ENCODE measurements around the gene CYP4F3.

Gene CYP4F3

DNA sequence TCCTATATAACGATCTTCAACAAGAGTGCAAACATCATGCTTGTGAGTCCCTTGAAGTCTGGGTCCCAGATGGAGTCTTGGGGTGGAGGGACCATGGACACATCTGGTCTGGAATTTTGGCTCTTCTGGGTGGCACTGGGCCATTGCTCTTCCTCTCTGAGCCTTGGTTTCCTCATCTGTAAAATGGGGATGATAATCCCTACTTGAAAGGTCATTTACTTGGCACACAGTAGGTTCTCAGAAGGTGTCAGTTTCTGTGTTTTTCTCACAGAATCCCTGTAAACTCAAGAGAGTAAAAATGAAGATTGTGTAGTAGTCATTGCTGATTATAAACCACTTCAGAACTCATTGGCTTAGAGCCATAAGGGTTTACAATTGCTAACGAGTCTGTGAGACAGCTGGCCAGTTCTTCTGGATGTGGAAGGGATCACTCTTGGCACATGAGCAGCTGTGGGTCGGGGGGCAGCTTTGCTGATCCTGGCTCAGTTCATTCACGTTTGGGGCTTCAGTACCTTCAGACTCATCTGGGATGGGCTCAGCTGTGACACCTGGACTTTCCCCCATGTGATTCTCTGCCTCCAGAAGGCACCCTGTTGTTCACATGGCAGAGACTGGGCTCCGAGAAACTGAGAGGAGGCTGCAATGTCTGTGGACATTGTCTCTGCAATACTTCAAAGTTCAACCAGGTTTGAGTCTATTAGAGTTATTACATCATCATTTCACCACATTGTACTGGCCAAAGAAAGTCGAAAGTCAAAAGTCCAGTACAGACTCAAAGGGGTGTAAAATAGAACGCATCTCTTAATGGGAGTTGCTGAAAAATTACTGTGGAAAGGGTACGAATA is 40.0 kb downstream of the CYP4F3 start:
- no peaks in the 10 kb centered on the region for H3K36me3 ChIP-seq (ENCODE audit: insufficient read depth, low read length)
- TF ChIP-seq POLR2AphosphoS5 (IDR thresholded peaks at IDR 0.05; ENCODE audit: borderline replicate concordance, low read depth, low read length), result no peak
- no peak for TF ChIP-seq EZH2 (IDR thresholded peaks at IDR 0.05)
- TF ChIP-seq FOXP2 (optimal IDR thresholded peaks at IDR 0.05; ENCODE audit: control extremely low read depth, extremely low read length, insufficient read depth), result no peak
- no peak for DNase-seq (ENCODE audit: low read depth, low spot score)
- H3K9me3 ChIP-seq (ENCODE audit: low read depth, low read length), result no peaks in the 10 kb centered on the region
- no peak overlapping the region for H3K9ac ChIP-seq (ENCODE audit: insufficient read length)
- no peak overlapping the region for H3K4me3 ChIP-seq
- H3K27ac ChIP-seq, result no peak overlapping the region

GRCh38 chr19:15683411-15683810 is 42.7 kb downstream of the CYP4F3 start:
- Histone ChIP-seq H3K36me3 (ENCODE audit: insufficient read depth, low read length) (no peaks in the 10 kb centered on the region), H3K9me3 (ENCODE audit: low read depth, low read length) (no peaks in the 10 kb centered on the region), H3K4me3 (no peak overlapping the region), H3K27ac (no peak overlapping the region), H3K9ac (ENCODE audit: insufficient read length) (no peak overlapping the region)
- TF ChIP-seq EZH2 (IDR thresholded peaks at IDR 0.05), result no peak
- TF ChIP-seq POLR2AphosphoS5 (IDR thresholded peaks at IDR 0.05; ENCODE audit: borderline replicate concordance, low read depth, low read length), result no peak
- no peak for TF ChIP-seq FOXP2 (optimal IDR thresholded peaks at IDR 0.05; ENCODE audit: control extremely low read depth, extremely low read length, insufficient read depth)
- DNase-seq (ENCODE audit: low read depth, low spot score), result no peak

DNA sequence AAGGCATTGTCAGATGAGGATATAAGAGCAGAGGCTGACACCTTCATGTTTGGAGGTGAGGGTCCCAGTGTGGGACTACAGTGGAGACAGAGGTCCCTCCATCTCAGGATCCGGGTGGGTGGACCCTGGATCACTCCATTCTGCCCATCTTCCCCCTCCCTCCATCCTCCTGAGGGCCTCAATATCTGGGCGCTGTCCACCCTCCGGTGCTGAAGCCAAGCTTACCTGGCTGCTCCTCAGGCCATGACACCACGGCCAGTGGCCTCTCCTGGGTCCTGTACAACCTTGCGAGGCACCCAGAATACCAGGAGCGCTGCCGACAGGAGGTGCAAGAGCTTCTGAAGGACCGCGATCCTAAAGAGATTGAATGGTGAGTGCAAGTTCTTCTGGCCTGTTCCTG is 44.1 kb downstream of the CYP4F3 start:
- H3K9ac ChIP-seq (ENCODE audit: insufficient read length), result no peak overlapping the region
- no peak overlapping the region for H3K4me3 ChIP-seq
- DNase-seq (ENCODE audit: low read depth, low spot score), result no peak
- TF ChIP-seq FOXP2 (optimal IDR thresholded peaks at IDR 0.05; ENCODE audit: control extremely low read depth, extremely low read length, insufficient read depth), result no peak
- no peak for TF ChIP-seq POLR2AphosphoS5 (IDR thresholded peaks at IDR 0.05; ENCODE audit: borderline replicate concordance, low read depth, low read length)
- no peak for TF ChIP-seq EZH2 (IDR thresholded peaks at IDR 0.05)
- H3K27ac ChIP-seq, result no peak overlapping the region
- no peaks in the 10 kb centered on the region for H3K9me3 ChIP-seq (ENCODE audit: low read depth, low read length)
- no peaks in the 10 kb centered on the region for H3K36me3 ChIP-seq (ENCODE audit: insufficient read depth, low read length)

DNA sequence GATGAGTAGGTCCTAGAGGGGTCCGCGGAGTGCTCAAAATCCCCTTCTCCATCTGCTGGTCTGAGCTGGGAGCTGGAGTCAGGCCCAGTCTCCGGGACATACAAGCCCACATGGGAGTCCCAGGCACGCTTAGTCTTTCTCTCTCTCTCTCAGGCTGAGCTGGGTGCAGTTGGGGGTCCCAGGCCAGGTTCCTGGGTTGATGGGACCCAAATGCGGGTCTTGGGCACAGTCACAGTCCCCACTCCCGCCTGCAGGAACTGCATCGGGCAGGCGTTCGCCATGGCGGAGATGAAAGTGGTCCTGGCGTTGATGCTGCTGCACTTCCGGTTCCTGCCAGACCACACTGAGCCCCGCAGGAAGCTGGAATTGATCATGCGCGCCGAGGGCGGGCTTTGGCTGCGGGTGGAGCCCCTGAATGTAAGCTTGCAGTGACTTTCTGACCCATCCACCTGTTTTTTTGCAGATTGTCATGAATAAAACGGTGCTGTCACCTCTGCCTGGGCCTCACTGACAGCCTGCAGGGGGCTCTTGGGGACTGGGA is 56.0 kb downstream of the CYP4F3 start:
- no peaks in the 10 kb centered on the region for H3K9me3 ChIP-seq (ENCODE audit: low read depth, low read length)
- no peaks in the 10 kb centered on the region for H3K36me3 ChIP-seq (ENCODE audit: insufficient read depth, low read length)
- no peak overlapping the region for H3K27ac ChIP-seq
- DNase-seq (ENCODE audit: low read depth, low spot score), result no peak
- H3K4me3 ChIP-seq, result no peak overlapping the region
- TF ChIP-seq POLR2AphosphoS5 (IDR thresholded peaks at IDR 0.05; ENCODE audit: borderline replicate concordance, low read depth, low read length) (no peak), FOXP2 (optimal IDR thresholded peaks at IDR 0.05; ENCODE audit: control extremely low read depth, extremely low read length, insufficient read depth) (no peak), EZH2 (IDR thresholded peaks at IDR 0.05) (no peak)
- no peak overlapping the region for H3K9ac ChIP-seq (ENCODE audit: insufficient read length)

GRCh38 chr19:15701757-15702533 is 61.2 kb downstream of the CYP4F3 start:
- Histone ChIP-seq H3K27ac (no peak overlapping the region), H3K9me3 (ENCODE audit: low read depth, low read length) (no peaks in the 10 kb centered on the region), H3K4me3 (no peak overlapping the region), H3K9ac (ENCODE audit: insufficient read length) (no peak overlapping the region), H3K36me3 (ENCODE audit: insufficient read depth, low read length) (no peaks in the 10 kb centered on the region)
- DNase-seq (ENCODE audit: low read depth, low spot score), result no peak
- no peak for TF ChIP-seq EZH2 (IDR thresholded peaks at IDR 0.05)
- TF ChIP-seq FOXP2 (optimal IDR thresholded peaks at IDR 0.05; ENCODE audit: control extremely low read depth, extremely low read length, insufficient read depth), result no peak

- H3K27ac ChIP-seq, result no peak overlapping the region
- no peak overlapping the region for H3K4me3 ChIP-seq
- DNase-seq (ENCODE audit: low read depth, low spot score), result peak; percentile 32
- no peak overlapping the region for H3K9ac ChIP-seq (ENCODE audit: insufficient read length)
- no peak for TF ChIP-seq EZH2 (IDR thresholded peaks at IDR 0.05)
- TF ChIP-seq FOXP2 (optimal IDR thresholded peaks at IDR 0.05; ENCODE audit: control extremely low read depth, extremely low read length, insufficient read depth), result no peak
- TF ChIP-seq POLR2AphosphoS5 (IDR thresholded peaks at IDR 0.05; ENCODE audit: borderline replicate concordance, low read depth, low read length), result no peak
- H3K9me3 ChIP-seq (ENCODE audit: low read depth, low read length), result no peaks in the 10 kb centered on the region
- H3K36me3 ChIP-seq (ENCODE audit: insufficient read depth, low read length), result no peaks in the 10 kb centered on the region
Observed at GRCh38 chr19:15702534-15702930, 61.8 kb downstream of the CYP4F3 start.

Measured in SK-N-MC (cell line).